ENCODE measurements around the gene GMPR.
"Not testable (repeated sequence)": the region's sequence is repeated elsewhere in the genome, so short reads cannot be mapped to it uniquely, and the experiment has no call there.

The GMPR gene

DNA sequence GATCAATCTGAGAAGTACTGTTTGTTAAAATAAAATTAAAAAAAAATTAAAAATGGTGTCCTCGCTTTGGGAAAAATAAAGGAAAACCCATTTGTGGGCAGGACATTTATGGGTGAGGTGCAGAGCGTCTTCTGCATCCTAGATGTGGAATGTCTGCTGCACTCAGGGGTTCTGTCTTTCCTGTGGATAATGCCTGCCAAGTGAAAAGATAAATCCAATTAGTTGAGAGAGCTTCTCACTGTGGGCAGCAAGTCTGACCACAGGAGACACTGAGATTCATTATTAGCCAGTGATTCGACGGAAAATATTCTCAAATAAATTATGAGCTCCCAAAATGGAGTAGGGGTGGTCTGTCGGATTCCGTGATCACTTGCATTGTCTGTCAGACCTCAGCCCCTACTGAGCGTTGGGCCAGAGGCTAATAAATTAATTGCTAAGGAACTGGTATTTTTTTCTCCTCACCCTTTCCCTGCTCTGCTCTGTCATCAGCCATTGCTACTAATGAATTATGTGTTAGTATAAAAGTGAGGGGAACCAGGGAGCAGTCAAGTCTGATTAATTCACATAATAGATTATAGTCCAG lies 10.0 kb downstream of the GMPR start:
- DNase-seq (ENCODE audit: low read depth), result no peak

GRCh38 chr6:16249971-16250370 lies 11.6 kb downstream of the GMPR start:
- no peak for DNase-seq (ENCODE audit: low read depth)

GRCh38 chr6:16251706-16252105 lies 13.3 kb downstream of the GMPR start:
- DNase-seq (ENCODE audit: low read depth), result no peak

GRCh38 chr6:16252686-16253299 lies 14.4 kb downstream of the GMPR start:
- DNase-seq (ENCODE audit: low read depth), result no peak

DNA sequence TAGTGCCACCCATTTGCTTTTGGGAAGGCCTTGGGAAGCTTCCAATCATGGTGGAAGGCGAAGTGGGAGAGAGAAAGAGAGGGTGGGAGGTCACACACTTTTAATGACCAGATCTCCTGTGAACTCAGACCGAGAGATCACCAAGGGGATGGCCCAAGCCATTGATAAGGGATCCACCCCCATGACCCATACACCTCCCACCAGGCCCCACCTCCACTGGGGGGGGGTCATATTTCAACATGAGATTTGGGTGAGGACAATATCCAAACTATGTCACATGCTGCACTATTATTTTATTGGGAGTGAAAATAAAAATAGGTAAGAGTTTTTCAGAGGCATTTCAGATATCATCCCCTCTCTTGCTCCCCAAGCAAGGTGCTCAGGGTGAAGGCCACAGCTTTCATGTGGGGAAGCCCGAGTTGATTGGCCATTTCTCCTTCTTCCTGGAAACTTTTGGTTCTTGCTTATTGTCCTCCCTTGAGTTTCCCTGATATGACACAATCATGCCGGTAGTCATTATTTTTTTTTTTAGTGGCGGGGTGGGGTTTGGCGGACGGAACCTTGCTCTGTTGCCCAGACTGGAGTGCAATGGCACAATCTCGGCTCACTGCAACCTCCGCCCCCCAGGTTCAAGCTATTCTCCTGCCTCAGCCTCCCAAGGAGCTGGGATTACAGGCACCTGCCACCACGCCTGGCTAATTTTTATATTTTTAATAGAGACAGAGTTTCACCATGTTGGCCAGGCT lies 15.2 kb downstream of the GMPR start:
- no peak for DNase-seq (ENCODE audit: low read depth)

GRCh38 chr6:16254535-16254934 lies 16.1 kb downstream of the GMPR start:
- DNase-seq (ENCODE audit: low read depth), result no peak

GRCh38 chr6:16256781-16257180 lies 18.4 kb downstream of the GMPR start:
- no peak for DNase-seq (ENCODE audit: low read depth)

GRCh38 chr6:16257999-16258708 lies 19.8 kb downstream of the GMPR start:
- DNase-seq (ENCODE audit: low read depth), result no peak

DNA sequence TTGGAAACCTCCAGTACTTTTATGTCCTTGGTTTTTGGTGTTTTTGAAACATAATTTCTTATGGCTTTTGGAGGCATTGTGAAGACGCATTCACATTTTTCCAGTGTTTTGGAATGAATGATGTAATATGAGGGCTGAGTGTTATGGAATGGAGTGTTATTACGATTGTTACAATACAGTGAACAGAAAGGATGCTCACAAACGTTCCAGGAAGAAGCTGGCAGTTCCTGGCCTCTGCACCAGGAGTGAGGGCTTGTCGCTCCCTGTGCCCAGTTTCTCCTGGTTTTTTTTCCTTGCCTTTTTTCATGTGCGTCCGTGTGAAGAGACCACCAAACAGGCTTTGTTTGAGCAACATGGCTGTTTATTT lies 20.3 kb downstream of the GMPR start:
- DNase-seq (ENCODE audit: low read depth), result no peak

GRCh38 chr6:16259604-16260003 lies 21.2 kb downstream of the GMPR start:
- DNase-seq (ENCODE audit: low read depth), result not testable (repeated sequence)

DNA sequence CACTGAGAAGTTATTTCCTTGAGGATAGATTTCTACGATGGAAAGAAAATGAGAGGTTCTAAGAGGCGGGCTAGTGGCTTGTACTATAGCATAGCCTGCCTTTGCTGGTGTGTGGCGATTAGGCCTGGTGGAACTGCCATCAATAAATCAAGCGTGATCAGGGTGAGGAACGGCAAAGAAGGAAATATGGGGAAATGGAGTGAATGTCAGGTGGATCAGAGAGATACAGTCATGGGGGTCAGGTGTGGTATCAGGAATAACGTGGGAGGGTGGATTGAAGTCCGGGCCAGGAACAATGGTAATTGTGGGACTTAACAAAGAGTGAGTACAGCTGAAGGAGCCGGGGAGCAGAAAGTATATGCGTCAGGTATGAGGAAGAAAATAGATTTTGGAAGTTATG lies 22.2 kb downstream of the GMPR start:
- DNase-seq (ENCODE audit: low read depth), result not testable (repeated sequence)

GRCh38 chr6:16262773-16263172 lies 24.4 kb downstream of the GMPR start:
- not testable (repeated sequence) for DNase-seq (ENCODE audit: low read depth)

DNA sequence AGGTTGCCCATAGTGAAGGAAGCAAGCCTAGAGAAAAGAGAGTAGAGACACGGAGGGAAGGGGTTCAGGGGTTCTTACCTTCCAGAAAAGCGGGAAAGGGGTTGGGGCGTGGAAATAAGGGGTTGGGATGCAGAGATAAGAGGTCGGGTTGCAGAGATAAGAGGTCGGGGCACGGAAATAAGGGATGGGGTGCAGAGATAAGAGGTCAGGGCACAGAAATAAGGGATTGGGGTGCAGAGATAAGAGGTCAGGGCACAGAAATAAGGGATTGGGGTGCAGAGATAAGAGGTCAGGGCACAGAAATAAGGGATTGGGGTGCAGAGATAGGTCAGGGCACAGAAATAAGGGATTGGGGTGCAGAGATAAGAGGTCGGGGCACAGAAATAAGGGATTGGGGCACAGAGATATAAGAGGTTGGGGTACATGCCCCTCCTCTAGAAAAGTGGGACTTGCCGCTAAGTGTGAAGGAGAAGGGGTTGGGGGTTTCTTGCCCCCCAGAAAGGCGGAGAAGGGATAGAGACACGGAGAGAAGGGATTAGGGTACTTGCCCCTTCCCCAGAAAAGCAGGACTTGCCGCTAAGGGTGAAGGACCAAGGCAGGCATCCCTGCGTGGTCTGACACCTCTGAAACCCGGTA lies 25.2 kb downstream of the GMPR start:
- not testable (repeated sequence) for DNase-seq (ENCODE audit: low read depth)

DNA sequence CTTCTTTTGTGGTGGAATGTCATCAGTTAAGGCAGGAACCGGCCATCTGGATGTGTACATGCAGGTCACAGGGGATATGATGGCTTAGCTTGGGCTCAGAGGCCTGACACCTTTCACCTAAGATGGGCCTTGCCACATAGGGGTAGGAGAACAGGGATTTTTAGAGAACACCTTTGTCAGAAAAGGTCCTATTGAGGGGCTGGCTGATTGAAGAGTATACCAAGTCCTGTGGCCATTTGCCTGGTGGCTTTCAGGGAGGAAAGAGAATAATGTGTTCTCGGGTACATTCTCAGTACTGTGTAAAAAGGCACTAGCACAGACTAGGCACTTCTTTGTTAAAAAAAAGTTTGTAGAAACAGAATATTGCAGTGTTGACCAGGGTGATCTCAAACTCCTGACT lies 26.4 kb downstream of the GMPR start:
- no peak for DNase-seq (ENCODE audit: low read depth)

GRCh38 chr6:16265351-16266341 lies 27.3 kb downstream of the GMPR start:
- no peak for DNase-seq (ENCODE audit: low read depth)

DNA sequence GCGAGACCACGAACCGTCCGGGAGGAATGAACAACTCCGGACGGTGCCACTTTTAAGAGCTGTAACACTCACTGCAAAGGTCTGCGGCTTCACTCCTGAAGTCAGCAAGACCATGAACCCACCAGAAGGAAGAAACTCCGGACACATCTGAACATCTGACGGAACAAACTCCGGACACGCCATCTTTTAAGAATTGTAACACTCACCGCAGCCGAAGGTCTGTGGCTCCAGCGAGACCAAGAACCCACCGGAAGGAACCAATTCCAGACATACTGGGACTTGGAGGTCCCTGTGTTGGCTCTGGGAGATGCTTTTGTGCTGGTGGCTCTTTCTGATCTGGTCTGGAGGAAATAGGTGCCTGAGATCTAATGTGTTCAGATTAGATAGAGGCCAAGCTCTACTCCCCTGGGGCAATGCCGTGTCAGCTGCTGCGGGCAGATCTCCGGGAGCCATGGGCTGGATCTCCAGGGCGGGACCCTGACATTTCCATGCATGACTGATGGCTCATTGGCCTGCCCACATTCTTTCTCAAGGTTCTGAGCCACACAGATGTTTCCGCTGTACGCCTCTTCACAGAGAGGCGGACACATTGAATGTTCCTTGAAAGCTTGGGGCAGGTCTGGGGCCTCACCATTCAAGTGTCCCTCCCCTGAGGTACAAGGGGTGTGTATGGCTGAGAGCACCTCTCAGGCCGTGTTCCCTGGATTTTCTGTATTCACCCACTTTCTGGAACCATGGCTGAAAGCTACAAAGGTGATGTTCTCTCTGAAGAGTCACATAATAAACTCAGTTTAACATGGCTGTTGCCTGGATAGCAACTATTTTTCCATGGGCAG lies 29.3 kb downstream of the GMPR start:
- DNase-seq (ENCODE audit: low read depth), result no peak

DNA sequence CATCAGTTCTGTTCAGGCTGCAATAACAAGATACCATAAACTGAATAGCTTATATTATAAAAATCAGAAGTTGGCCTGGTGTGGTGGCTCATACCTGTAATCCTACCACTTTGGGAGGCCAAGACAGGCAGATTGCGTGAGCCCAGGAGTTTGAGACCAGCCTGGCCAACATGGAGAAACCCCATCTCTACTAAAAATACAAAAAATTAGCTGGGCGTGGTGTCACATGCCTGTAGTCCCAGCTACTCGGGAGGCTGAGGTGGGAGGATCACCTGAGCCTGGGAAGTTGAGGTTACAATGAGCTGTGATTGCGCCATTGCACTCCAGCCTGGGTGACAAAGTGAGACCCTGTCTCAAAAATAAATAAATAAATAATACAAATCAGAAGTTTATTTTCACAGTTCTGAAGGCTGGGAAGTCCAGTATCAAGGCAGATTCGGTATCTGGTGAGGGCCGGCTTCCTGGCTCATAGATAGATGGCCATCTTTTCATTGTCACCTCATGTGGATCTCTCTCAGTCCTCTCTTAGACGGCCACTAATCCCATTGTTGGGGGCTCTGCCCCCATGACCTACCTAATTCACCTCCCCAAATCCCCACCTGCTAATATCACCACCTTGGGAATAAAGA lies 31.2 kb downstream of the GMPR start:
- DNase-seq (ENCODE audit: low read depth), result not testable (repeated sequence)

DNA sequence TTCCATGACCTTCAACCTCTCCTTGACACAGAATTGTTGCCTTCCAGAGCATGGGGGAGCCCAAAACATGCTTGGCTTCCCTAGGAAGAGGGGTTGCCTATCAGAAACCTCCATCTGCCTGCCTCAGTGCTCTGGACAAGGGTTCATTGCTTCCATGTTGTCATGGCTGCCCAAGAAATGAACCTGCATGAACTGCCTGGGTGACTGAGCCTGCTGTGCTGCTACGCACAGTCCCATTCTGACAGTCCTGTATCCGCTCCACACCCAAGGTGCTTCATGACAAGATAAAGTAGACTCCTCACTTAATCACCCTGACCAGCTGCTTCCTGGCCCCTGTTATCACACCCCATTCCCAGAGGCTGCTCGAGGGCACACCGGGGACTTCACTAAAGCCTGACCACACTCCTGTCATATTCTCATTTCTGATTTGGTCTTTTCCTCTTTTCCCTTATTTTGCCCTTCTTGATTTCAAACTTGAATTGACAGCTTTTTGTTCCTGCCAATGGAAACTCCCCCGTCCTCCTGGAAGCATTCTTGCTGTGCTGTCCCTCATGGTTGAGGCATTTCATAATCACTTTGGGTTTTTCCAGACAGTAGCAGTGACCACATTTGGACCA lies 31.9 kb downstream of the GMPR start:
- no peak for DNase-seq (ENCODE audit: low read depth)

DNA sequence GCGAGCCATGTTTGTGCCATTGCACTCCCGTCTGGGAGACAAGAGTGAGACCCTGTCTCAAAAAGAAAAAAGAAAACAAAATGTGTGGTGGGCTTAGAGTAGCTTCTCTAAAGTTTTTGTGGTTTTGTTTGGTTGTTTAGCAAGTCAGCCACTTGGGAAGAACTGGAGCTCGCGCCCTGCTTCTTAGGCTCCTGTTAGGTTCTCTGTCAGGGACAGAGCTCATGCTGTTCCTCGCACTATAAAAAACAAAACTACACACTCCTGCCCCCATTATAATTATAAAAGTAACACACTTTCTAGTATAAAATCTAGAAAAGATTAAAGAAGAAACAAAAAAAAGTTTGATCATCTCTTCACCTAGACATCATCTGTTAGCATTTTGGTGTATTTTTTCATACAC lies 33.0 kb downstream of the GMPR start:
- no peak for DNase-seq (ENCODE audit: low read depth)
